VCaP (cell line): Measurements from ENCODE around the gene TGFBI.

Source experiments
- H3K27ac ChIP-seq: fragments of 450-650 bp; 2 replicates; pipeline ENCODE4 v1.5.1; 2017
- CTCF ChIP-seq: fragments of 450-650 bp; conservative IDR thresholded peaks from 2 replicates; pipeline ENCODE4 v1.5.1; 2017; ENCODE audit warnings: mild to moderate bottlenecking, moderate library complexity

Gene TGFBI

GRCh38 chr5:136020001-136020382, 8.8 kb upstream of the TGFBI start:
- no peak overlapping the region for H3K27ac ChIP-seq
- TF ChIP-seq CTCF: no peak

- no peak for TF ChIP-seq CTCF
- H3K27ac ChIP-seq: no peak overlapping the region
These were observed 8.3 kb upstream of the TGFBI start for GRCh38 chr5:136020383-136021015.

- no peak overlapping the region for H3K27ac ChIP-seq
- no peak for TF ChIP-seq CTCF
These were observed 7.8 kb upstream of the TGFBI start for GRCh38 chr5:136021016-136021405.

GRCh38 chr5:136022965-136023364, 5.8 kb upstream of the TGFBI start:
- TF ChIP-seq CTCF: no peak
- no peak overlapping the region for H3K27ac ChIP-seq

GRCh38 chr5:136023958-136024541, 4.7 kb upstream of the TGFBI start:
- TF ChIP-seq CTCF: no peak
- H3K27ac ChIP-seq: no peak overlapping the region

GRCh38 chr5:136025900-136026299, 2.9 kb upstream of the TGFBI start:
- H3K27ac ChIP-seq: no peak overlapping the region
- no peak for TF ChIP-seq CTCF

GRCh38 chr5:136026636-136027035, 2.2 kb upstream of the TGFBI start:
- no peak for TF ChIP-seq CTCF
- no peak overlapping the region for H3K27ac ChIP-seq
